ENCODE measurements around the gene OR2A1.
"Not testable (repeated sequence)": the region's sequence is repeated elsewhere in the genome, so short reads cannot be mapped to it uniquely, and the experiment has no call there.

DNA sequence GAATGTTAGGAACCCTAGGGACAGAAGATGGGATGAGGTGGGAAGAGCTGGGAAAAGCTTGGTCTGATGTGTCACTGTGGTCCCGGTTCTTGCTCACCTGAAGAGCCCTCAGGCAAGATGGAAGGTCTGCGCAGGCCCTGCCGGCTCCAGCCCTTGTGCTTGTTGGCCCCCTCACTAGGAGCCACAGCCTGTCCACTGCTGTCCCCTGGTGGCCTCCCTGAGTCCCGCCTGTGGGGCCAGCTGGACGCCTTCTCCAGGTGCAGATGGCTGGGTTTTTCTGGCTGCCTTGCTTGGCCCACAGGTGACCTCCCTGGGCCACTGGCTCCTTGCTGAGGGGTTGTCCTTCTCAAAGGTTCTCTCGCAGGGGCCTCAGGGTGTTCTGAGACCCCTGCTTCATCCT lies 28.5 kb upstream of the OR2A1 start:
- TF ChIP-seq, protein P1, sequence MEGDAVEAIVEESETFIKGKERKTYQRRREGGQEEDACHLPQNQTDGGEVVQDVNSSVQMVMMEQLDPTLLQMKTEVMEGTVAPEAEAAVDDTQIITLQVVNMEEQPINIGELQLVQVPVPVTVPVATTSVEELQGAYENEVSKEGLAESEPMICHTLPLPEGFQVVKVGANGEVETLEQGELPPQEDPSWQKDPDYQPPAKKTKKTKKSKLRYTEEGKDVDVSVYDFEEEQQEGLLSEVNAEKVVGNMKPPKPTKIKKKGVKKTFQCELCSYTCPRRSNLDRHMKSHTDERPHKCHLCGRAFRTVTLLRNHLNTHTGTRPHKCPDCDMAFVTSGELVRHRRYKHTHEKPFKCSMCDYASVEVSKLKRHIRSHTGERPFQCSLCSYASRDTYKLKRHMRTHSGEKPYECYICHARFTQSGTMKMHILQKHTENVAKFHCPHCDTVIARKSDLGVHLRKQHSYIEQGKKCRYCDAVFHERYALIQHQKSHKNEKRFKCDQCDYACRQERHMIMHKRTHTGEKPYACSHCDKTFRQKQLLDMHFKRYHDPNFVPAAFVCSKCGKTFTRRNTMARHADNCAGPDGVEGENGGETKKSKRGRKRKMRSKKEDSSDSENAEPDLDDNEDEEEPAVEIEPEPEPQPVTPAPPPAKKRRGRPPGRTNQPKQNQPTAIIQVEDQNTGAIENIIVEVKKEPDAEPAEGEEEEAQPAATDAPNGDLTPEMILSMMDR (IDR thresholded peaks at IDR 0.05), result not testable (repeated sequence)
- TF ChIP-seq POLR2A (IDR thresholded peaks at IDR 0.05), result not testable (repeated sequence)

Measured in right lobe of liver (tissue), 4 donors.